ENCODE results near the gene TNIK.
A peak's percentile ranks its signal among the peaks of the same experiment; 100 is the strongest.
"Not testable (repeated sequence)": the region's sequence is repeated elsewhere in the genome, so short reads cannot be mapped to it uniquely, and the experiment has no call there.

Gene TNIK

GRCh38 chr3:171248426-171249111 is 211.6 kb downstream of the TNIK start:
- no peak for DNase-seq

- peak; percentile 27 for DNase-seq
Observed at GRCh38 chr3:171245796-171246765, 214.1 kb downstream of the TNIK start.

GRCh38 chr3:171242951-171243350 is 217.3 kb downstream of the TNIK start:
- DNase-seq, result no peak

- DNase-seq, result no peak
Observed at GRCh38 chr3:171242170-171242569, 218.0 kb downstream of the TNIK start.

GRCh38 chr3:171241655-171242054 is 218.6 kb downstream of the TNIK start:
- DNase-seq, result not testable (repeated sequence)

GRCh38 chr3:171240504-171240835 is 219.7 kb downstream of the TNIK start:
- DNase-seq, result no peak

- DNase-seq, result no peak
Observed at GRCh38 chr3:171239757-171240503, 220.3 kb downstream of the TNIK start.

GRCh38 chr3:171237009-171237385 is 223.2 kb downstream of the TNIK start:
- DNase-seq, result no peak

- DNase-seq, result no peak
Observed at GRCh38 chr3:171236265-171237008, 223.8 kb downstream of the TNIK start.

GRCh38 chr3:171234298-171235010 is 225.8 kb downstream of the TNIK start:
- DNase-seq, result no peak

GRCh38 chr3:171231361-171231760 is 228.8 kb downstream of the TNIK start:
- DNase-seq, result no peak

- DNase-seq, result no peak
Observed at GRCh38 chr3:171230865-171231264, 229.3 kb downstream of the TNIK start.

GRCh38 chr3:171229173-171229572 is 231.0 kb downstream of the TNIK start:
- no peak for DNase-seq

GRCh38 chr3:171228240-171228639 is 232.0 kb downstream of the TNIK start:
- DNase-seq, result no peak

GRCh38 chr3:171227828-171228227 is 232.4 kb downstream of the TNIK start:
- DNase-seq, result no peak

GRCh38 chr3:171227359-171227758 is 232.8 kb downstream of the TNIK start:
- DNase-seq, result no peak

- DNase-seq, result no peak
Observed at GRCh38 chr3:171226794-171227193, 233.4 kb downstream of the TNIK start.

GRCh38 chr3:171225708-171226107 is 234.5 kb downstream of the TNIK start:
- no peak for DNase-seq

GRCh38 chr3:171225165-171225564 is 235.0 kb downstream of the TNIK start:
- no peak for DNase-seq

- no peak for DNase-seq
Observed at GRCh38 chr3:171223396-171223795, 236.8 kb downstream of the TNIK start.

GRCh38 chr3:171222995-171223394 is 237.2 kb downstream of the TNIK start:
- no peak for DNase-seq

GRCh38 chr3:171221597-171221996 is 238.6 kb downstream of the TNIK start:
- no peak for DNase-seq
